HEK293 (cell line): Measurements from ENCODE around the gene L2HGDH.
"Not testable (repeated sequence)": the region's sequence is repeated elsewhere in the genome, so short reads cannot be mapped to it uniquely, and the experiment has no call there.

Experiments
- CTCF ChIA-PET: fragments of 350-600 bp; formaldehyde crosslinking; extraction: SDS; loops from one replicate; lab custom pipeline; 2021; ENCODE audit warnings: antibody characterized with exemption; lab: Yijun Ruan, JAX
- POLR2A ChIA-PET: fragments of 300-600 bp; formaldehyde crosslinking; extraction: SDS; loops from one replicate; lab custom pipeline; 2020; ENCODE audit warnings: antibody characterized with exemption, inconsistent platforms; lab: Yijun Ruan, JAX
- H3K27ac ChIP-seq: fragments of 200-500 bp; sonication (Bioruptor generic); 2 replicates; pipeline ENCODE4 v1.5.1; 2014; ENCODE audit warnings: low read depth, low read length, control low read depth, inconsistent platforms; ENCODE audit errors: extremely low read depth
- H3K36me3 ChIP-seq, 2 experiments: fragments of 200-500 bp in 1 of 2; sonication (Bioruptor generic) in 1 of 2; 1 replicate in 1 of 2; 2 replicates in 1 of 2; pipeline ENCODE4 v1.5.1; 2014 to 2017; ENCODE audit warnings: inconsistent platforms in 2 of 2, low read length in 2 of 2; ENCODE audit not compliant: control insufficient read depth in 2 of 2, insufficient read depth in 1 of 2
- H3K4me1 ChIP-seq: fragments of 200-500 bp; sonication (Bioruptor generic); 2 replicates; pipeline ENCODE4 v1.5.1; 2014; ENCODE audit warnings: mild to moderate bottlenecking, low read length, inconsistent platforms; ENCODE audit not compliant: control insufficient read depth, insufficient read depth
- H3K4me3 ChIP-seq: 2 replicates; pipeline ENCODE4 v1.5.1; 2011; ENCODE audit warnings: low read depth, mild to moderate bottlenecking, control low read depth, low read length, moderate library complexity
- H3K9me3 ChIP-seq: fragments of 200-500 bp; sonication (Bioruptor generic); 2 replicates; pipeline ENCODE4 v1.5.1; 2014; ENCODE audit warnings: low read depth, low read length, inconsistent platforms; ENCODE audit not compliant: control insufficient read depth, insufficient read depth
- KLF10 ChIP-seq: fragments of 450-650 bp; IDR thresholded peaks from 2 replicates; pipeline ENCODE4 v1.5.1; 2018; ENCODE audit warnings: missing biosample characterization, mild to moderate bottlenecking, missing genetic modification characterization
- KLF17 ChIP-seq: fragments of 450-650 bp; formaldehyde crosslinking; IDR thresholded peaks from 2 replicates; pipeline ENCODE4 v1.5.1; 2016; ENCODE audit warnings: missing biosample characterization, missing genetic modification characterization
- KLF9 ChIP-seq: fragments of 450-650 bp; formaldehyde crosslinking; IDR thresholded peaks from 2 replicates; pipeline ENCODE4 v1.5.1; 2016; ENCODE audit warnings: missing biosample characterization, missing genetic modification characterization, low read depth
- PRDM4 ChIP-seq: fragments of 450-650 bp; formaldehyde crosslinking; IDR thresholded peaks from 2 replicates; pipeline ENCODE4 v1.5.1; 2017; ENCODE audit warnings: missing biosample characterization, missing genetic modification characterization
- SETDB1 ChIP-seq: IDR thresholded peaks from one replicate; pipeline ENCODE4 v1.6.1; 2017; ENCODE audit warnings: mild to moderate bottlenecking, low read length, moderate library complexity, mixed read lengths; ENCODE audit not compliant: insufficient read length
- SP2 ChIP-seq: fragments of 450-650 bp; formaldehyde crosslinking; IDR thresholded peaks from 2 replicates; pipeline ENCODE4 v1.5.1; 2016; ENCODE audit warnings: missing biosample characterization, missing genetic modification characterization
- YY1 ChIP-seq: fragments of 450-650 bp; formaldehyde crosslinking; IDR thresholded peaks from 2 replicates; pipeline ENCODE4 v1.5.1; 2018; ENCODE audit warnings: missing biosample characterization, missing genetic modification characterization
- ZBTB17 ChIP-seq: fragments of 450-650 bp; formaldehyde crosslinking; IDR thresholded peaks from 2 replicates; pipeline ENCODE4 v1.5.1; 2016; ENCODE audit warnings: missing biosample characterization, missing genetic modification characterization
- ZNF174 ChIP-seq: fragments of 450-650 bp; formaldehyde crosslinking; IDR thresholded peaks from 2 replicates; pipeline ENCODE4 v1.5.0; 2017; ENCODE audit warnings: missing biosample characterization, mild to moderate bottlenecking, missing genetic modification characterization
- ZNF266 ChIP-seq: fragments of 450-650 bp; formaldehyde crosslinking; IDR thresholded peaks from 2 replicates; pipeline ENCODE4 v1.5.1; 2016; ENCODE audit warnings: missing biosample characterization, missing genetic modification characterization, low read depth
- ZNF335 ChIP-seq: fragments of 450-650 bp; formaldehyde crosslinking; conservative IDR thresholded peaks from 2 replicates; pipeline ENCODE4 v1.5.1; 2016; ENCODE audit warnings: missing biosample characterization, missing genetic modification characterization
- ZNF354C ChIP-seq: fragments of 450-650 bp; formaldehyde crosslinking; IDR thresholded peaks from 2 replicates; pipeline ENCODE4 v1.5.1; 2016; ENCODE audit warnings: missing biosample characterization, missing genetic modification characterization, low read depth, borderline replicate concordance
- ZNF600 ChIP-seq: fragments of 450-650 bp; formaldehyde crosslinking; IDR thresholded peaks from 2 replicates; pipeline ENCODE4 v1.5.1; 2016; ENCODE audit warnings: missing biosample characterization, missing genetic modification characterization
- ZNF654 ChIP-seq: fragments of 450-650 bp; formaldehyde crosslinking; IDR thresholded peaks from 2 replicates; pipeline ENCODE4 v1.5.1; 2016; ENCODE audit warnings: low read depth, missing biosample characterization, missing genetic modification characterization
- ZNF747 ChIP-seq: fragments of 450-650 bp; formaldehyde crosslinking; IDR thresholded peaks from 2 replicates; pipeline ENCODE4 v1.5.1; 2016; ENCODE audit warnings: missing biosample characterization, missing genetic modification characterization
- ZNF776 ChIP-seq: fragments of 450-650 bp; formaldehyde crosslinking; IDR thresholded peaks from 2 replicates; pipeline ENCODE4 v1.5.0; 2017; ENCODE audit warnings: missing biosample characterization, missing genetic modification characterization, borderline replicate concordance
- TF ChIP-seq, protein P1 (sequence below): fragments of 450-650 bp; formaldehyde crosslinking; IDR thresholded peaks from 2 replicates; pipeline ENCODE4 v1.5.1; 2016; ENCODE audit warnings: missing biosample characterization, missing genetic modification characterization

L2HGDH gene

DNA sequence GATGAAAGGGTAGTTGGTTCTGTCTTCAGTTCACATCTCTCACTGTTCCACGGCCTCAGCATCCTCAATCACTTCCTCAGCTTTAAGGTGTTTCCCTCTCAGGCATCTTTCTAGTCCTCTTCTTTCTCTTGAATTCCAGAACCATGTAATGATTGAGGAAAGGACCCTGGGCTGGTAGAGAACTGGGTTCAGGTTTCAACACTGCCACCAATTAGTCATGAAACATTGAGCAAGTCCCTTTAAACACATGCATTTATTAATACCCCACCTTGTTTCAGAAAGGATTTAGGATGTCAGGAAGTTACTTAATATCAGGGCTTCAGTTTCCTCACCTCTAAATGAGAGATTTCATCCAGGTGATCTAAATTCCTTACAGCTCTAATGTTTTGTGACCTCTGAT is 7.3 kb upstream of the L2HGDH start:
- CTCF ChIA-PET = interaction anchor here (1.4 to 2.7 kb wide), 3 partner anchors 13 to 456 kb away, joined by 3 to 12 read pairs (median 4); no protein-coding TSS in a partner anchor

DNA sequence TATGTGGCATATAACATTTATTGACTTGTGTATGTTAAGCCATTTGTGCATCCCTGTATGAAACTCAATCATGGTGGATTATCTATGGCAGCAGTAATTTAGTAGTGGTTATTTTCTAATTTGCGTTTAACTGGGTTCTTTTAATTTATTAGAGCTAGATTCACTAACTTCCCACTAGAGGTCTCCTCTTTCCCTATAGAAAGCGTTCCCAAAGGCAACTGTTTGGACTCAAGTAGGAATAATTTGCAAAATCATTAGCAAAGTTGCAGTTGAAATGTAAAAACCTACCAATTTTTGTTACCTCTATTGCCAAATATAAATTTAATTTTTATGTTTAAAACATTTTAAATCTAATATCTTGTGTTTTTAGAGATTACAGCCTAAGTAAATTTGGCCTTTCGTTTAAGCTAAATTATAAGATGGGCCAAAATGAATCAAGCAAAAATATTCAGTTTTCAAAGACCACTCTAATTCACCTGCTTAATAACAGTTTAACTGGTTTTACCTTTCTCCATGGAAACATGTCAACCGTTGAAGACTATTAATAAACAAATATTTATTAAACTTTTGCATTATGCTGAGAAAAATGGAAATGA is 6.1 kb upstream of the L2HGDH start:
- Histone ChIP-seq H3K36me3 (peaks cover 4 to 18% of the 10 kb centered on the region in 2 experiments; a peak in 2 of 3 replicates), H3K4me1 (peaks cover 3% of the 10 kb centered on the region; the same call in 1 of the 2 replicates), H3K9me3 (no peaks in the 10 kb centered on the region), H3K27ac (no peak overlapping the region), H3K4me3 (no peak overlapping the region)
- CTCF ChIA-PET = interaction anchor here (0.6 to 1.6 kb wide), 11 partner anchors 11 to 1036 kb away, joined by 3 to 7 read pairs (median 3); no protein-coding TSS in a partner anchor
- POLR2A ChIA-PET = interaction anchor here (0.9 kb wide), 1 partner anchor 213 kb away, joined by 3 read pairs; no protein-coding TSS in a partner anchor
- TF ChIP-seq ZNF354C (no peak), ZNF654 (peak; percentile 58), ZNF266 (tag by site-specific recombination) (no peak), ZNF600 (no peak), PRDM4 (no peak), ZNF747 (no peak)
- TF ChIP-seq, protein P1, sequence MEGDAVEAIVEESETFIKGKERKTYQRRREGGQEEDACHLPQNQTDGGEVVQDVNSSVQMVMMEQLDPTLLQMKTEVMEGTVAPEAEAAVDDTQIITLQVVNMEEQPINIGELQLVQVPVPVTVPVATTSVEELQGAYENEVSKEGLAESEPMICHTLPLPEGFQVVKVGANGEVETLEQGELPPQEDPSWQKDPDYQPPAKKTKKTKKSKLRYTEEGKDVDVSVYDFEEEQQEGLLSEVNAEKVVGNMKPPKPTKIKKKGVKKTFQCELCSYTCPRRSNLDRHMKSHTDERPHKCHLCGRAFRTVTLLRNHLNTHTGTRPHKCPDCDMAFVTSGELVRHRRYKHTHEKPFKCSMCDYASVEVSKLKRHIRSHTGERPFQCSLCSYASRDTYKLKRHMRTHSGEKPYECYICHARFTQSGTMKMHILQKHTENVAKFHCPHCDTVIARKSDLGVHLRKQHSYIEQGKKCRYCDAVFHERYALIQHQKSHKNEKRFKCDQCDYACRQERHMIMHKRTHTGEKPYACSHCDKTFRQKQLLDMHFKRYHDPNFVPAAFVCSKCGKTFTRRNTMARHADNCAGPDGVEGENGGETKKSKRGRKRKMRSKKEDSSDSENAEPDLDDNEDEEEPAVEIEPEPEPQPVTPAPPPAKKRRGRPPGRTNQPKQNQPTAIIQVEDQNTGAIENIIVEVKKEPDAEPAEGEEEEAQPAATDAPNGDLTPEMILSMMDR = peak; percentile 10; the same call in 1 of the 2 replicates

More for the DNA sequence above, 7.3 kb upstream of the L2HGDH start:
- POLR2A ChIA-PET = no interaction called here
- peaks cover 3% of the 10 kb centered on the region; the same call in 1 of the 2 replicates for H3K4me1 ChIP-seq
- H3K36me3 ChIP-seq = peaks cover 4 to 18% of the 10 kb centered on the region in 2 experiments
- no peak overlapping the region for H3K4me3 ChIP-seq
- H3K27ac ChIP-seq = no peak overlapping the region
- peak; percentile 3; the same call in 1 of the 2 replicates for TF ChIP-seq ZNF335 (tag by site-specific recombination)
- TF ChIP-seq ZNF174 = no peak
- TF ChIP-seq, all 188 proteins: peak for 1
- no peaks in the 10 kb centered on the region for H3K9me3 ChIP-seq

DNA sequence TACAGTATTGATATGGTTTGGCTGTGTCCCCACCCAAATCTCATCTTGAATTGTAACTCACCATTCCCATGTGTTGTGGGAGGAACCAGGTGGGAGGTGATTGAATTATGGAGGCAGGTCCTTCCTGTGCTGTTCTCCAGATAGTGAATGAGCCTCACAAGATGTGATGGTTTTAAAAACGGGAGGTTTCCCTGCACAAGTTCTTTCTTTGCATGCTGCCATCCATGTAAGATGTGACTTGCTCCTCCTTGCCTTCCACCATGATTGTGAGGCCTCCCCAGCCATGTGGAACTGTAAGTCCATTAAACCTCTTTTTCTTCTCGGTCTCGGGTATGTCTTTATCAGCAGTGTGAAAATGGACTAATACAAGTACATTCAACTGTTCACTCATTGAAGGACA is 2.1 kb upstream of the L2HGDH start:
- peaks cover 4 to 12% of the 10 kb centered on the region in 2 experiments; a peak in 2 of 3 replicates for H3K36me3 ChIP-seq
- TF ChIP-seq SETDB1 = peak; percentile 88
- TF ChIP-seq, all 188 proteins: peak for 1; not testable (repeated sequence) for 187
- H3K9me3 ChIP-seq, POLR2A ChIA-PET, CTCF ChIA-PET, H3K4me1 ChIP-seq, H3K4me3 ChIP-seq, H3K27ac ChIP-seq: not testable (repeated sequence)

DNA sequence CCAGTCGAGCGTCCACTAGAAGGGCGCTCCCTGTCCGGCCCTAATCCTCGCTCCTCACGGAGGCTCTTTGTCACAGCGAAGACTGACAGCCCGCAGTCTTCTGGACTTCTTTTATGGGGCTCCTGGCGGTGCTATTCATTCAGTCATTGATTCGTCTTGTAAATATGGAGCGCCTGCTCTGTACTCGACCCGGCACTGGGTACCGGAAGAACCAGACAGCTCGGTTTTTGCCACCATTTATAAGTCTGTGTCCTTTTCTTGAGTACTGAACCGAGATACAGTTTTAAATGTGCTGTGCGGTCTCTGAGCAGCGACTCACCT is 665 bp upstream of the L2HGDH start:
- H3K36me3 ChIP-seq = peaks cover 4 to 12% of the 10 kb centered on the region in 2 experiments; a peak in 2 of 3 replicates
- peak overlapping the region; percentile 75 for H3K27ac ChIP-seq
- no peaks in the 10 kb centered on the region for H3K9me3 ChIP-seq
- peak overlapping the region; percentile 85 for H3K4me3 ChIP-seq
- ChIA-PET POLR2A (interaction anchor here (0.6 to 1.3 kb wide), 13 partner anchors 8 to 1421 kb away, joined by 3 to 8 read pairs (median 3); partner anchors contain the start of genes CDKL1, NIN, SAV1 and SOS2), CTCF (interaction anchor here (0.6 to 3.6 kb wide), 2 partner anchors 8 to 17 kb away, joined by 4 to 20 read pairs; no protein-coding TSS in a partner anchor)
- no peaks in the 10 kb centered on the region for H3K4me1 ChIP-seq
- 0 out of 2 replicates have a peak, but pooled peaks have one; percentile 16 for TF ChIP-seq KLF17 (tag by site-specific recombination)
- TF ChIP-seq ZNF600 = peak; percentile 58
- peak; percentile 72; the same call in 1 of the 2 replicates for TF ChIP-seq KLF10 (tag by site-specific recombination)
- TF ChIP-seq YY1 (tag by site-specific recombination) = 0 out of 2 replicates have a peak, but pooled peaks have one; percentile 22
- TF ChIP-seq KLF9 (tag by site-specific recombination) = 0 out of 2 replicates have a peak, but pooled peaks have one; percentile 7
- TF ChIP-seq, protein P1 = no peak
- no peak for TF ChIP-seq ZNF776 (tag by site-specific recombination)
- no peak for TF ChIP-seq SP2
- peak; percentile 85 for TF ChIP-seq ZBTB17 (tag by site-specific recombination)
